MCF 10A (cell line): Measurements from ENCODE around the gene BCAM. TPM values are rescaled to one million over a fixed set of nuclear protein-coding genes. Genes with fewer than 3 reads are reported as not detected.
A peak's percentile ranks its signal among the peaks of the same experiment; 100 is the strongest.
"Not testable (repeated sequence)": the region's sequence is repeated elsewhere in the genome, so short reads cannot be mapped to it uniquely, and the experiment has no call there.

Experiments used
- BruUV-seq: library from RNA; stranded (reverse); fragments of 400-500 nt; replicated peaks from 2 replicates; lab custom pipeline; 2021; lab: Mats Ljungman, UMichigan
- CTCF ChIA-PET: fragments of 300-600 bp; sonication (Branson Sonifier 250); formaldehyde crosslinking; extraction: SDS; loops from one replicate; lab custom pipeline; 2021; ENCODE audit warnings: antibody characterized with exemption, inconsistent platforms; lab: Yijun Ruan, JAX
- POLR2A ChIA-PET: fragments of 300-600, 350-650 bp; sonication (Branson Sonifier 250); formaldehyde crosslinking; extraction: SDS; loops from one replicate; lab custom pipeline; 2020; ENCODE audit warnings: antibody characterized with exemption, inconsistent platforms; lab: Yijun Ruan, JAX
- DNase-seq: peaks from one replicate; pipeline ENCODE4 v3.0.0-alpha.2; 2018; ENCODE audit not compliant: unreplicated experiment
- H3K27ac Mint-ChIP-seq: one replicate; pipeline ENCODE4 v1.8.0; 2022; ENCODE audit warnings: mild to moderate bottlenecking, low read depth, mixed read lengths; ENCODE audit not compliant: unreplicated experiment
- H3K27me3 Mint-ChIP-seq: one replicate; pipeline ENCODE4 v1.8.0; 2022; ENCODE audit warnings: mixed read lengths; ENCODE audit not compliant: insufficient read depth, unreplicated experiment
- H3K36me3 Mint-ChIP-seq: one replicate; pipeline ENCODE4 v1.8.0; 2022; ENCODE audit warnings: mild to moderate bottlenecking, moderate library complexity, mixed read lengths; ENCODE audit not compliant: insufficient read depth, unreplicated experiment
- H3K4me1 Mint-ChIP-seq: one replicate; pipeline ENCODE4 v1.8.0; 2022; ENCODE audit warnings: mixed read lengths; ENCODE audit not compliant: insufficient read depth, unreplicated experiment
- H3K4me3 Mint-ChIP-seq: one replicate; pipeline ENCODE4 v1.8.0; 2022; ENCODE audit warnings: mild to moderate bottlenecking, moderate library complexity, mixed read lengths; ENCODE audit not compliant: unreplicated experiment
- H3K9me3 Mint-ChIP-seq: one replicate; pipeline ENCODE4 v1.8.0; 2022; ENCODE audit warnings: mixed read lengths; ENCODE audit not compliant: unreplicated experiment
- intact Hi-C: fragments of 100-400 bp; cut with micrococcal nuclease; formaldehyde crosslinking; loops from 2 replicates; pipeline ENCODE4 v1.14.1; 2022
- total RNA-seq: library from RNA; stranded (reverse); gene quantifications from 2 replicates; pipeline ENCODE4 v1.2.3, GENCODE V29; 2022
- TF ChIP-seq, protein P1 (sequence below): fragments of 200-600 bp; IDR thresholded peaks from one replicate; pipeline ENCODE4 v1.8.0; 2022; ENCODE audit warnings: antibody characterized with exemption, mild to moderate bottlenecking; ENCODE audit not compliant: unreplicated experiment

Gene BCAM
- total RNA-seq, 1 experiment from 2014 or later = 5.0 TPM

DNA sequence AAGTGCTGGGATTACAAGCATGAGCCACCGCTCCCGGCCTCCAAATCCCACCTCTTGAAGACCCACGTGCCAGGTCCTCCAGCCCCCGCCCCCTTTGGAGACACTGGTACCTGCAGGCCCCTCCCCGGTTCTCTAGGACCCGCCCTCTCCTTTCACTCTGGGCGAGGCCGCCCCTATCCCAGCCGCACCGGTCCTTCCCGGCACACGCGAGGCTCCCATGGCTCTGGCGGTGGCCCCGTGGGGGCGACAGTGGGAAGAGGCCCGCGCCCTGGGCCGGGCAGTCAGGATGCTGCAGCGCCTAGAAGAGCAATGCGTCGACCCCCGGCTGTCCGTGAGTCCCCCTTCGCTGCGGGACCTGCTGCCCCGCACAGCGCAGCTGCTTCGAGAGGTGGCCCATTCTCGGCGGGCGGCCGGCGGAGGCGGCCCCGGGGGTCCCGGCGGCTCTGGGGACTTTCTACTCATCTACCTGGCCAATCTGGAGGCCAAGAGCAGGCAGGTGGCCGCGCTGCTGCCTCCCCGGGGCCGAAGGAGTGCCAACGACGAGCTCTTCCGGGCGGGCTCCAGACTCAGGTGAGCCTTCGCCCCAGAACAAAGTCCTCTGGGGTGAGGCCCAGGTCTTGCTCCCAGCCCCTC is 31.1 kb upstream of the BCAM start, which contains the start of gene CBLC:
Gene CBLC (plus strand): TSS at position 176 of the 633 bp plus-strand sequence. CDS start 42 bp downstream, at position 218.
- Mint-ChIP-seq H3K4me1 (peaks cover 19% of the 10 kb centered on the region), H3K27me3 (no peaks in the 10 kb centered on the region), H3K9me3 (no peaks in the 10 kb centered on the region), H3K36me3 (peaks cover 5% of the 10 kb centered on the region), H3K4me3 (peak within 1 kb of the TSS; percentile 58), H3K27ac (peak within 1 kb of the TSS; percentile 40)
- BruUV-seq = no TSS peak
- ChIA-PET CTCF (interaction anchor here (1.1 to 19.2 kb wide), 4 partner anchors 8 to 67 kb away, joined by 3 to 414 read pairs (median 4); no protein-coding TSS in a partner anchor), POLR2A (interaction anchor here (0.6 to 1.7 kb wide), 3 partner anchors 8 to 678 kb away, joined by 3 to 4 read pairs (median 4); no protein-coding TSS in a partner anchor)
- peak; percentile 95 for DNase-seq
- TF ChIP-seq, protein P1, sequence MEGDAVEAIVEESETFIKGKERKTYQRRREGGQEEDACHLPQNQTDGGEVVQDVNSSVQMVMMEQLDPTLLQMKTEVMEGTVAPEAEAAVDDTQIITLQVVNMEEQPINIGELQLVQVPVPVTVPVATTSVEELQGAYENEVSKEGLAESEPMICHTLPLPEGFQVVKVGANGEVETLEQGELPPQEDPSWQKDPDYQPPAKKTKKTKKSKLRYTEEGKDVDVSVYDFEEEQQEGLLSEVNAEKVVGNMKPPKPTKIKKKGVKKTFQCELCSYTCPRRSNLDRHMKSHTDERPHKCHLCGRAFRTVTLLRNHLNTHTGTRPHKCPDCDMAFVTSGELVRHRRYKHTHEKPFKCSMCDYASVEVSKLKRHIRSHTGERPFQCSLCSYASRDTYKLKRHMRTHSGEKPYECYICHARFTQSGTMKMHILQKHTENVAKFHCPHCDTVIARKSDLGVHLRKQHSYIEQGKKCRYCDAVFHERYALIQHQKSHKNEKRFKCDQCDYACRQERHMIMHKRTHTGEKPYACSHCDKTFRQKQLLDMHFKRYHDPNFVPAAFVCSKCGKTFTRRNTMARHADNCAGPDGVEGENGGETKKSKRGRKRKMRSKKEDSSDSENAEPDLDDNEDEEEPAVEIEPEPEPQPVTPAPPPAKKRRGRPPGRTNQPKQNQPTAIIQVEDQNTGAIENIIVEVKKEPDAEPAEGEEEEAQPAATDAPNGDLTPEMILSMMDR = no peak
- intact Hi-C loops = no loop called here

DNA sequence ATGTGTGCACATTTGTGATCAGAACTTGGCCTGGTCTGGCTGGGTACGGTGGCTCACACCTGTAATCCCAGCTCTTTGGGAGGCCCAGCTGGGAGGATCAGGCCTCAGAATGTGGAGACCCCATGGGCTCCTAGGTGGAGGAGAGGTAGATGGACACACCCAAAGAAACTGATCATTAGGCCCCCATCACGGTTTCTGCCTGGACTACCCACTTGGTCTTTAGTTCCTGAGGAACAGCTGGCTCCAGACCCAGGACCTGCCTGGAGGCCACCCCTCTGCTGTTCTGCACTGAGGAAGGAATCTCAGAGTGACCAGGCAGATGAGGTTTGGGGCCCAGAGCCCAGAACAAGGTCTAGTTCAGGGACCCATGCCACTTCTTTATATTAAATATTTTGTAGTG is 29.8 kb upstream of the BCAM start:
- CTCF ChIA-PET = interaction anchor here (0.6 to 19.2 kb wide), 7 partner anchors 8 to 208 kb away, joined by 3 to 414 read pairs (median 4); no protein-coding TSS in a partner anchor
- POLR2A ChIA-PET = interaction anchor here (1.7 kb wide), 1 partner anchor 9 kb away, joined by 4 read pairs; no protein-coding TSS in a partner anchor
- intact Hi-C loops = no loop called here
- Mint-ChIP-seq H3K36me3 (peaks cover 11% of the 10 kb centered on the region), H3K9me3 (no peaks in the 10 kb centered on the region), H3K4me1 (peaks cover 14% of the 10 kb centered on the region), H3K4me3 (peak overlapping the region; percentile 43), H3K27me3 (no peaks in the 10 kb centered on the region), H3K27ac (no peak overlapping the region)
- BruUV-seq = TSS peak; percentile 30
- TF ChIP-seq, protein P1 = no peak
- no peak for DNase-seq

- CTCF ChIA-PET = interaction anchor here (1.1 to 19.2 kb wide), 3 partner anchors 58 to 211 kb away, joined by 5 to 414 read pairs (median 8); no protein-coding TSS in a partner anchor
- H3K4me3 Mint-ChIP-seq, intact Hi-C loops, H3K27me3 Mint-ChIP-seq, H3K9me3 Mint-ChIP-seq, H3K27ac Mint-ChIP-seq, H3K4me1 Mint-ChIP-seq, BruUV-seq, DNase-seq, POLR2A ChIA-PET: not testable (repeated sequence)
- peaks cover 15% of the 10 kb centered on the region for H3K36me3 Mint-ChIP-seq
These were observed 27.2 kb upstream of the BCAM start for GRCh38 chr19:44781694-44782093.

- H3K36me3 Mint-ChIP-seq = peaks cover 16% of the 10 kb centered on the region
- no peak overlapping the region for H3K27ac Mint-ChIP-seq
- no TSS peak for BruUV-seq
- POLR2A ChIA-PET = no interaction called here
- intact Hi-C loops = no loop called here
- H3K27me3 Mint-ChIP-seq = no peaks in the 10 kb centered on the region
- TF ChIP-seq, protein P1 = no peak
- no peaks in the 10 kb centered on the region for H3K4me1 Mint-ChIP-seq
- no peak for DNase-seq
- H3K9me3 Mint-ChIP-seq = no peaks in the 10 kb centered on the region
- H3K4me3 Mint-ChIP-seq = no peak overlapping the region
- CTCF ChIA-PET = interaction anchor here (0.6 to 2.8 kb wide), 7 partner anchors 12 to 167 kb away, joined by 3 to 27 read pairs (median 9); partner anchors contain the start of gene BCAM
These were observed 26.2 kb upstream of the BCAM start for GRCh38 chr19:44782729-44783128.
